ENCODE results near the gene AP2A1. TPM values are rescaled to one million over a fixed set of nuclear protein-coding genes. Genes with fewer than 3 reads are reported as not detected.
A peak's percentile ranks its signal among the peaks of the same experiment; 100 is the strongest.

The AP2A1 gene
- total RNA-seq, 1 experiment from 2014 or later: 72.1 TPM

DNA sequence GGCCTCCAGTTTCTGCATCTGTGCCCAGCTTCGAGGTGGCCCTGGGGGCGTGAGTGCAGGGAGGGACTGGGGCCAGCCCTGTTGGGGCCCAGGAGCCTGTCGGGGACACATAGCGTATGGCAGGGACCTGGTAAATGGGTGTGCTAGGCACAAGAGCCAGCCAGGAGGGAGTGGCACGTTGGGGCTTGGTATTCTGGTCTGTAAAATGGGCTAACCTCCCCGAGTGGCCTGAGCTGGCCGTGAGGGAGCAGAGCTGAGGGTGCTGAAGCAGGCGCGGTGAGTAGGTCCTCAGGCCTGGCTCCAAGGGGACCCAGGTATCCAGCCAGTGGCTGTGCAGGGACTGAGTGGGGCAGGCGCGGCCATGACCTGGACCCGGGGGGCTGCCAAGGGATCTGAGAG is 88.5 kb downstream of the AP2A1 start:
- Histone ChIP-seq H3K27ac (ENCODE audit: low read length) (peak overlapping the region; percentile 39; the same call in 1 of the 2 replicates), H3K4me1 (ENCODE audit: control insufficient read depth, insufficient read depth, low read length) (peaks cover 33% of the 10 kb centered on the region), H3K27me3 (ENCODE audit: control insufficient read depth, insufficient read depth, low read length) (no peaks in the 10 kb centered on the region), H3K4me3 (ENCODE audit: low read depth in 2 of 2, low read length in 2 of 2) (no peak overlapping the region), H3K9me3 (ENCODE audit: control insufficient read depth, insufficient read depth, low read depth, low read length) (no peaks in the 10 kb centered on the region), H3K36me3 (ENCODE audit: control insufficient read depth, insufficient read depth, low read length) (no peaks in the 10 kb centered on the region)
- DNase-seq (ENCODE audit: low read depth, low spot score) (no peak), ATAC-seq (no peak)
- BruUV-seq (replicated peaks): no TSS peak
- TF ChIP-seq POLR2AphosphoS5 (IDR thresholded peaks at IDR 0.05; ENCODE audit: low read depth, low read length) (no peak), SIN3A (IDR thresholded peaks at IDR 0.05; ENCODE audit: borderline replicate concordance, insufficient read depth, low read depth, low read length) (no peak), TCF7L2 (IDR thresholded peaks at IDR 0.05; ENCODE audit: low read depth, low read length) (no peak)
- TF ChIP-seq, protein P1, sequence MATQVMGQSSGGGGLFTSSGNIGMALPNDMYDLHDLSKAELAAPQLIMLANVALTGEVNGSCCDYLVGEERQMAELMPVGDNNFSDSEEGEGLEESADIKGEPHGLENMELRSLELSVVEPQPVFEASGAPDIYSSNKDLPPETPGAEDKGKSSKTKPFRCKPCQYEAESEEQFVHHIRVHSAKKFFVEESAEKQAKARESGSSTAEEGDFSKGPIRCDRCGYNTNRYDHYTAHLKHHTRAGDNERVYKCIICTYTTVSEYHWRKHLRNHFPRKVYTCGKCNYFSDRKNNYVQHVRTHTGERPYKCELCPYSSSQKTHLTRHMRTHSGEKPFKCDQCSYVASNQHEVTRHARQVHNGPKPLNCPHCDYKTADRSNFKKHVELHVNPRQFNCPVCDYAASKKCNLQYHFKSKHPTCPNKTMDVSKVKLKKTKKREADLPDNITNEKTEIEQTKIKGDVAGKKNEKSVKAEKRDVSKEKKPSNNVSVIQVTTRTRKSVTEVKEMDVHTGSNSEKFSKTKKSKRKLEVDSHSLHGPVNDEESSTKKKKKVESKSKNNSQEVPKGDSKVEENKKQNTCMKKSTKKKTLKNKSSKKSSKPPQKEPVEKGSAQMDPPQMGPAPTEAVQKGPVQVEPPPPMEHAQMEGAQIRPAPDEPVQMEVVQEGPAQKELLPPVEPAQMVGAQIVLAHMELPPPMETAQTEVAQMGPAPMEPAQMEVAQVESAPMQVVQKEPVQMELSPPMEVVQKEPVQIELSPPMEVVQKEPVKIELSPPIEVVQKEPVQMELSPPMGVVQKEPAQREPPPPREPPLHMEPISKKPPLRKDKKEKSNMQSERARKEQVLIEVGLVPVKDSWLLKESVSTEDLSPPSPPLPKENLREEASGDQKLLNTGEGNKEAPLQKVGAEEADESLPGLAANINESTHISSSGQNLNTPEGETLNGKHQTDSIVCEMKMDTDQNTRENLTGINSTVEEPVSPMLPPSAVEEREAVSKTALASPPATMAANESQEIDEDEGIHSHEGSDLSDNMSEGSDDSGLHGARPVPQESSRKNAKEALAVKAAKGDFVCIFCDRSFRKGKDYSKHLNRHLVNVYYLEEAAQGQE (IDR thresholded peaks at IDR 0.05; ENCODE audit: insufficient read depth in 1 of 2, low read depth in 2 of 2, low read length in 1 of 2): no peak
- TF ChIP-seq, protein P2, sequence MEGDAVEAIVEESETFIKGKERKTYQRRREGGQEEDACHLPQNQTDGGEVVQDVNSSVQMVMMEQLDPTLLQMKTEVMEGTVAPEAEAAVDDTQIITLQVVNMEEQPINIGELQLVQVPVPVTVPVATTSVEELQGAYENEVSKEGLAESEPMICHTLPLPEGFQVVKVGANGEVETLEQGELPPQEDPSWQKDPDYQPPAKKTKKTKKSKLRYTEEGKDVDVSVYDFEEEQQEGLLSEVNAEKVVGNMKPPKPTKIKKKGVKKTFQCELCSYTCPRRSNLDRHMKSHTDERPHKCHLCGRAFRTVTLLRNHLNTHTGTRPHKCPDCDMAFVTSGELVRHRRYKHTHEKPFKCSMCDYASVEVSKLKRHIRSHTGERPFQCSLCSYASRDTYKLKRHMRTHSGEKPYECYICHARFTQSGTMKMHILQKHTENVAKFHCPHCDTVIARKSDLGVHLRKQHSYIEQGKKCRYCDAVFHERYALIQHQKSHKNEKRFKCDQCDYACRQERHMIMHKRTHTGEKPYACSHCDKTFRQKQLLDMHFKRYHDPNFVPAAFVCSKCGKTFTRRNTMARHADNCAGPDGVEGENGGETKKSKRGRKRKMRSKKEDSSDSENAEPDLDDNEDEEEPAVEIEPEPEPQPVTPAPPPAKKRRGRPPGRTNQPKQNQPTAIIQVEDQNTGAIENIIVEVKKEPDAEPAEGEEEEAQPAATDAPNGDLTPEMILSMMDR (IDR thresholded peaks at IDR 0.05): no peak
- POLR2A ChIA-PET: no interaction called here
- intact Hi-C loops (cut with micrococcal nuclease; ENCODE audit: unreplicated experiment): no loop called here
- in situ Hi-C loops (cut with HindIII; ENCODE audit: low pct_unique_long_range_greater_than_20kb, low sequenced_read_pairs): no loop called here
- CTCF ChIA-PET: no interaction called here

- no peak for DNase-seq (ENCODE audit: low read depth, low spot score)
- Histone ChIP-seq H3K27ac (ENCODE audit: low read length) (peak overlapping the region; percentile 39; the same call in 1 of the 2 replicates), H3K36me3 (ENCODE audit: control insufficient read depth, insufficient read depth, low read length) (no peaks in the 10 kb centered on the region), H3K27me3 (ENCODE audit: control insufficient read depth, insufficient read depth, low read length) (no peaks in the 10 kb centered on the region), H3K4me3 (ENCODE audit: low read depth in 2 of 2, low read length in 2 of 2) (no peak overlapping the region), H3K4me1 (ENCODE audit: control insufficient read depth, insufficient read depth, low read length) (peaks cover 40% of the 10 kb centered on the region), H3K9me3 (ENCODE audit: control insufficient read depth, insufficient read depth, low read depth, low read length) (no peaks in the 10 kb centered on the region)
- ChIA-PET POLR2A (no interaction called here), CTCF (no interaction called here)
- BruUV-seq (replicated peaks): TSS peak; percentile 54
- intact Hi-C loops (cut with micrococcal nuclease; ENCODE audit: unreplicated experiment): no loop called here
- in situ Hi-C loops (cut with HindIII; ENCODE audit: low pct_unique_long_range_greater_than_20kb, low sequenced_read_pairs): no loop called here
- TF ChIP-seq, protein P2 (IDR thresholded peaks at IDR 0.05): no peak
- TF ChIP-seq TCF7L2 (IDR thresholded peaks at IDR 0.05; ENCODE audit: low read depth, low read length) (no peak), POLR2AphosphoS5 (IDR thresholded peaks at IDR 0.05; ENCODE audit: low read depth, low read length) (peak; percentile 17; the same call in 1 of the 2 replicates), SIN3A (IDR thresholded peaks at IDR 0.05; ENCODE audit: borderline replicate concordance, insufficient read depth, low read depth, low read length) (peak; percentile 34)
- TF ChIP-seq, protein P1 (IDR thresholded peaks at IDR 0.05; ENCODE audit: insufficient read depth in 1 of 2, low read depth in 2 of 2, low read length in 1 of 2): no peak
- 0 out of 2 replicates have a peak, but pooled peaks have one; percentile 2 for ATAC-seq
Measured at GRCh38 chr19:49855676-49856573, 89.1 kb downstream of the AP2A1 start.

Data from Panc1 (cell line).